WTC11 (cell line): ENCODE data around the gene MANEA. TPM values are rescaled to one million over a fixed set of nuclear protein-coding genes. Genes with fewer than 3 reads are reported as not detected.

Source experiments
- AFF4 ChIP-seq: sonication (generic); formaldehyde crosslinking; IDR thresholded peaks from 2 replicates; pipeline ENCODE4 v1.8.1; 2023; ENCODE audit warnings: mild to moderate bottlenecking, missing genetic modification reagents, borderline replicate concordance
- ATF1 ChIP-seq: sonication (generic); formaldehyde crosslinking; IDR thresholded peaks from 2 replicates; pipeline ENCODE4 v1.8.1; 2023; ENCODE audit warnings: mild to moderate bottlenecking, moderate library complexity, missing genetic modification reagents
- CREB1 ChIP-seq: sonication (generic); formaldehyde crosslinking; IDR thresholded peaks from 2 replicates; pipeline ENCODE4 v1.8.0; 2023; ENCODE audit warnings: mild to moderate bottlenecking, missing genetic modification reagents
- IRF1 ChIP-seq: sonication (generic); formaldehyde crosslinking; IDR thresholded peaks from 2 replicates; pipeline ENCODE4 v1.8.0; 2023; ENCODE audit warnings: missing genetic modification reagents
- IRF2 ChIP-seq: sonication (generic); formaldehyde crosslinking; IDR thresholded peaks from 2 replicates; pipeline ENCODE4 v1.8.0; 2022; ENCODE audit warnings: low read depth, missing genetic modification reagents, borderline replicate concordance
- RORB ChIP-seq: fragments of 250-450 bp; sonication (Bioruptor Pico); IDR thresholded peaks from 2 replicates; pipeline ENCODE4 v1.9.0; 2021; ENCODE audit warnings: mild to moderate bottlenecking
- SOX15 ChIP-seq: fragments of 250-450 bp; sonication (Bioruptor Pico); IDR thresholded peaks from 2 replicates; pipeline ENCODE4 v1.9.0; 2021; ENCODE audit warnings: mild to moderate bottlenecking
- SP1 ChIP-seq: sonication (generic); formaldehyde crosslinking; conservative IDR thresholded peaks from 2 replicates; pipeline ENCODE4 v1.8.1; 2022; ENCODE audit warnings: missing genetic modification reagents
- total RNA-seq: library from RNA; stranded (reverse); gene quantifications from 3 replicates; pipeline ENCODE4 v1.2.3, GENCODE V29; 2021
- TF ChIP-seq, protein P1 (sequence below): sonication (generic); formaldehyde crosslinking; IDR thresholded peaks from 2 replicates; pipeline ENCODE4 v1.8.0; 2022; ENCODE audit warnings: missing genetic modification reagents
- TF ChIP-seq, protein P2 (sequence below): sonication (generic); formaldehyde crosslinking; IDR thresholded peaks from 2 replicates; pipeline ENCODE4 v1.8.1; 2022; ENCODE audit warnings: missing genetic modification reagents, borderline replicate concordance
- TF ChIP-seq, protein P3 (sequence below): sonication (generic); formaldehyde crosslinking; IDR thresholded peaks from 2 replicates; pipeline ENCODE4 v1.8.0; 2023; ENCODE audit warnings: missing genetic modification reagents, mild to moderate bottlenecking, borderline replicate concordance
- TF ChIP-seq, protein P4 (sequence below): fragments of 250-450 bp; sonication (Bioruptor Pico); IDR thresholded peaks from 2 replicates; pipeline ENCODE4 v1.9.0; 2021; ENCODE audit warnings: moderate library complexity, mild to moderate bottlenecking, inconsistent platforms, borderline replicate concordance

Gene MANEA
- total RNA-seq, 1 experiment from 2014 or later: 6.1 TPM

DNA sequence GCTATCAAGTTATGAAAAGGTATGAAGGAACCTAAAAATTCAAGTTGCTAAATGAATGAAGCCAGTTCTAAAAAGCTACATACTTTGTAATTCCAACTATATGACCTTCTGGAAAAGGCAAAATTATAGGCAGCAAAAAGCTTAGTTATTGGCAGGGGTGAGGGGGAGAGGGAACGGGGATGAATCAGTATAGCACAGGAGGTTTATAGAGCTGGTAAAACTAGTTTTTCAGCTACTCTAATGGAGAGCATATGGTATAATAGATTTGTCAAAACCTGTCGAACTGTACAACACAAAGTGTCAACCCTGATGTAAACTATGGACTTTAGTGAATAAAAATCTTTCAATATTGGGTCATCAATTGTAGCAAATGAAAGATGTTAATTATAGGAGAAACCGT lies 18.7 kb downstream of the MANEA start (continued):
- TF ChIP-seq, protein P1, sequence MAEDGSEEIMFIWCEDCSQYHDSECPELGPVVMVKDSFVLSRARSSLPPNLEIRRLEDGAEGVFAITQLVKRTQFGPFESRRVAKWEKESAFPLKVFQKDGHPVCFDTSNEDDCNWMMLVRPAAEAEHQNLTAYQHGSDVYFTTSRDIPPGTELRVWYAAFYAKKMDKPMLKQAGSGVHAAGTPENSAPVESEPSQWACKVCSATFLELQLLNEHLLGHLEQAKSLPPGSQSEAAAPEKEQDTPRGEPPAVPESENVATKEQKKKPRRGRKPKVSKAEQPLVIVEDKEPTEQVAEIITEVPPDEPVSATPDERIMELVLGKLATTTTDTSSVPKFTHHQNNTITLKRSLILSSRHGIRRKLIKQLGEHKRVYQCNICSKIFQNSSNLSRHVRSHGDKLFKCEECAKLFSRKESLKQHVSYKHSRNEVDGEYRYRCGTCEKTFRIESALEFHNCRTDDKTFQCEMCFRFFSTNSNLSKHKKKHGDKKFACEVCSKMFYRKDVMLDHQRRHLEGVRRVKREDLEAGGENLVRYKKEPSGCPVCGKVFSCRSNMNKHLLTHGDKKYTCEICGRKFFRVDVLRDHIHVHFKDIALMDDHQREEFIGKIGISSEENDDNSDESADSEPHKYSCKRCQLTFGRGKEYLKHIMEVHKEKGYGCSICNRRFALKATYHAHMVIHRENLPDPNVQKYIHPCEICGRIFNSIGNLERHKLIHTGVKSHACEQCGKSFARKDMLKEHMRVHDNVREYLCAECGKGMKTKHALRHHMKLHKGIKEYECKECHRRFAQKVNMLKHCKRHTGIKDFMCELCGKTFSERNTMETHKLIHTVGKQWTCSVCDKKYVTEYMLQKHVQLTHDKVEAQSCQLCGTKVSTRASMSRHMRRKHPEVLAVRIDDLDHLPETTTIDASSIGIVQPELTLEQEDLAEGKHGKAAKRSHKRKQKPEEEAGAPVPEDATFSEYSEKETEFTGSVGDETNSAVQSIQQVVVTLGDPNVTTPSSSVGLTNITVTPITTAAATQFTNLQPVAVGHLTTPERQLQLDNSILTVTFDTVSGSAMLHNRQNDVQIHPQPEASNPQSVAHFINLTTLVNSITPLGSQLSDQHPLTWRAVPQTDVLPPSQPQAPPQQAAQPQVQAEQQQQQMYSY (CRISPR knock-in tag): no peak
- TF ChIP-seq SP1 (CRISPR knock-in tag): no peak
- no peak for TF ChIP-seq SOX15 (CRISPR knock-in tag)
- no peak for TF ChIP-seq CREB1 (CRISPR knock-in tag)
- TF ChIP-seq RORB: no peak
- no peak for TF ChIP-seq IRF1 (CRISPR knock-in tag)
- TF ChIP-seq ATF1 (CRISPR knock-in tag): no peak
- TF ChIP-seq, protein P2, sequence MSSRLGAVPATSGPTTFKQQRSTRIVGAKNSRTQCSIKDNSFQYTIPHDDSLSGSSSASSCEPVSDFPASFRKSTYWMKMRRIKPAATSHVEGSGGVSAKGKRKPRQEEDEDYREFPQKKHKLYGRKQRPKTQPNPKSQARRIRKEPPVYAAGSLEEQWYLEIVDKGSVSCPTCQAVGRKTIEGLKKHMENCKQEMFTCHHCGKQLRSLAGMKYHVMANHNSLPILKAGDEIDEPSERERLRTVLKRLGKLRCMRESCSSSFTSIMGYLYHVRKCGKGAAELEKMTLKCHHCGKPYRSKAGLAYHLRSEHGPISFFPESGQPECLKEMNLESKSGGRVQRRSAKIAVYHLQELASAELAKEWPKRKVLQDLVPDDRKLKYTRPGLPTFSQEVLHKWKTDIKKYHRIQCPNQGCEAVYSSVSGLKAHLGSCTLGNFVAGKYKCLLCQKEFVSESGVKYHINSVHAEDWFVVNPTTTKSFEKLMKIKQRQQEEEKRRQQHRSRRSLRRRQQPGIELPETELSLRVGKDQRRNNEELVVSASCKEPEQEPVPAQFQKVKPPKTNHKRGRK (CRISPR knock-in tag): no peak
- TF ChIP-seq IRF2 (CRISPR knock-in tag): no peak
- TF ChIP-seq, protein P3, sequence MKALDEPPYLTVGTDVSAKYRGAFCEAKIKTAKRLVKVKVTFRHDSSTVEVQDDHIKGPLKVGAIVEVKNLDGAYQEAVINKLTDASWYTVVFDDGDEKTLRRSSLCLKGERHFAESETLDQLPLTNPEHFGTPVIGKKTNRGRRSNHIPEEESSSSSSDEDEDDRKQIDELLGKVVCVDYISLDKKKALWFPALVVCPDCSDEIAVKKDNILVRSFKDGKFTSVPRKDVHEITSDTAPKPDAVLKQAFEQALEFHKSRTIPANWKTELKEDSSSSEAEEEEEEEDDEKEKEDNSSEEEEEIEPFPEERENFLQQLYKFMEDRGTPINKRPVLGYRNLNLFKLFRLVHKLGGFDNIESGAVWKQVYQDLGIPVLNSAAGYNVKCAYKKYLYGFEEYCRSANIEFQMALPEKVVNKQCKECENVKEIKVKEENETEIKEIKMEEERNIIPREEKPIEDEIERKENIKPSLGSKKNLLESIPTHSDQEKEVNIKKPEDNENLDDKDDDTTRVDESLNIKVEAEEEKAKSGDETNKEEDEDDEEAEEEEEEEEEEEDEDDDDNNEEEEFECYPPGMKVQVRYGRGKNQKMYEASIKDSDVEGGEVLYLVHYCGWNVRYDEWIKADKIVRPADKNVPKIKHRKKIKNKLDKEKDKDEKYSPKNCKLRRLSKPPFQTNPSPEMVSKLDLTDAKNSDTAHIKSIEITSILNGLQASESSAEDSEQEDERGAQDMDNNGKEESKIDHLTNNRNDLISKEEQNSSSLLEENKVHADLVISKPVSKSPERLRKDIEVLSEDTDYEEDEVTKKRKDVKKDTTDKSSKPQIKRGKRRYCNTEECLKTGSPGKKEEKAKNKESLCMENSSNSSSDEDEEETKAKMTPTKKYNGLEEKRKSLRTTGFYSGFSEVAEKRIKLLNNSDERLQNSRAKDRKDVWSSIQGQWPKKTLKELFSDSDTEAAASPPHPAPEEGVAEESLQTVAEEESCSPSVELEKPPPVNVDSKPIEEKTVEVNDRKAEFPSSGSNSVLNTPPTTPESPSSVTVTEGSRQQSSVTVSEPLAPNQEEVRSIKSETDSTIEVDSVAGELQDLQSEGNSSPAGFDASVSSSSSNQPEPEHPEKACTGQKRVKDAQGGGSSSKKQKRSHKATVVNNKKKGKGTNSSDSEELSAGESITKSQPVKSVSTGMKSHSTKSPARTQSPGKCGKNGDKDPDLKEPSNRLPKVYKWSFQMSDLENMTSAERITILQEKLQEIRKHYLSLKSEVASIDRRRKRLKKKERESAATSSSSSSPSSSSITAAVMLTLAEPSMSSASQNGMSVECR (CRISPR knock-in tag): no peak
- no peak for TF ChIP-seq AFF4 (CRISPR knock-in tag)
- TF ChIP-seq, protein P4, sequence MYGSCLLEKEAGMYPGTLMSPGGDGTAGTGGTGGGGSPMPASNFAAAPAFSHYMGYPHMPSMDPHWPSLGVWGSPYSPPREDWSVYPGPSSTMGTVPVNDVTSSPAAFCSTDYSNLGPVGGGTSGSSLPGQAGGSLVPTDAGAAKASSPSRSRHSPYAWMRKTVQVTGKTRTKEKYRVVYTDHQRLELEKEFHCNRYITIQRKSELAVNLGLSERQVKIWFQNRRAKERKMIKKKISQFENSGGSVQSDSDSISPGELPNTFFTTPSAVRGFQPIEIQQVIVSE: no peak
